HG03558 (cell line): ENCODE results near the gene MMP10.
A peak's percentile ranks its signal among the peaks of the same experiment; 100 is the strongest.

Source experiments
- ATAC-seq: cut with Tn5 transposase; IDR thresholded peaks from one replicate; pipeline ENCODE4 v1.9.1; 2021; ENCODE audit warnings: moderate number of reproducible peaks; ENCODE audit not compliant: unreplicated experiment; ENCODE audit errors: extremely low read depth

The MMP10 gene

DNA sequence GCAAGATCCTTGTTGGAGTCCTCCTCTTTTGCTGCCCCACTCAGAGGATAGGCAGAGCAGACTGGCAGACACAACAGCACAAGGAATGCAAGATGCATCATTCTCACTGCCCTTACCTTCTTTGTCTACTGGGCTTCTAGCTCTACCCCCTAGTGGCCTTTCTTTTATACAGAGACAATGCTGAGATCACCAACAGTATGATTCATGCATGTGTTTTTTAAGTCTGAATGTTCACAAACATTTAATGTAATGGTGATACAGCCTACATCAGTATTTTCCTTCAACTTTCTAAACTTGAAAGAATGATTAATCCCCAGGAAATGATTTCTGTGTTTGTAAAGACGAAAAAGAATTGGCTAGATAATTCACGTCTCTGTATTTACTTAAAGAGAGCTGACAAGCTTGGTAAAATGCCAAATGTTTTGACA is at the start of gene MMP10:
MMP10 (minus strand) TSS at position 138 of the 428 bp plus-strand sequence; CDS start at position 101, 37 bp downstream.
- no peak for ATAC-seq

GRCh38 chr11:102829316-102830000 is 49.0 kb upstream of the MMP10 start:
- ATAC-seq, result no peak

GRCh38 chr11:102824556-102824955 is 44.1 kb upstream of the MMP10 start:
- ATAC-seq, result no peak

DNA sequence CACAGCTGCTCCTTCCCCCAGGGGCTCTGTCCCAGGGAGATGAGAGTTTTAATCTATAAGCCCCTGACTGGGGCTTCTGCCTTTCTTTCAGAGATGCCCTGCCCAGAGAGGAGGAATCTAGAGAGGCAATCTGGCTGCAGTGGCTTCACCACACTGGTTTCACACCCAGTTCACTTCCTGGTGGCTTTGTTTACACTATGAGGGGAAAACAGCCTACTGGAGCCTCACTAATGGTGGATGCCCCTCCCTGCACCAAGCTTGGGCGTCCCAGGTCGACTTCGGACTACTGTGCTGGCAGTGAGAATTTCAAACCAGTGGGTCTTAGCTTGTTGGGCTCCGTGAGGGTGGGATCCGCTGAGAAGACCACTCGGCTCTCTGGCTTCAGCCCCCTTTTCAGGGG is 39.1 kb upstream of the MMP10 start:
- no peak for ATAC-seq

- no peak for ATAC-seq
These were observed 33.1 kb upstream of the MMP10 start for GRCh38 chr11:102813484-102813883.

GRCh38 chr11:102812188-102812587 is 31.8 kb upstream of the MMP10 start:
- no peak for ATAC-seq

DNA sequence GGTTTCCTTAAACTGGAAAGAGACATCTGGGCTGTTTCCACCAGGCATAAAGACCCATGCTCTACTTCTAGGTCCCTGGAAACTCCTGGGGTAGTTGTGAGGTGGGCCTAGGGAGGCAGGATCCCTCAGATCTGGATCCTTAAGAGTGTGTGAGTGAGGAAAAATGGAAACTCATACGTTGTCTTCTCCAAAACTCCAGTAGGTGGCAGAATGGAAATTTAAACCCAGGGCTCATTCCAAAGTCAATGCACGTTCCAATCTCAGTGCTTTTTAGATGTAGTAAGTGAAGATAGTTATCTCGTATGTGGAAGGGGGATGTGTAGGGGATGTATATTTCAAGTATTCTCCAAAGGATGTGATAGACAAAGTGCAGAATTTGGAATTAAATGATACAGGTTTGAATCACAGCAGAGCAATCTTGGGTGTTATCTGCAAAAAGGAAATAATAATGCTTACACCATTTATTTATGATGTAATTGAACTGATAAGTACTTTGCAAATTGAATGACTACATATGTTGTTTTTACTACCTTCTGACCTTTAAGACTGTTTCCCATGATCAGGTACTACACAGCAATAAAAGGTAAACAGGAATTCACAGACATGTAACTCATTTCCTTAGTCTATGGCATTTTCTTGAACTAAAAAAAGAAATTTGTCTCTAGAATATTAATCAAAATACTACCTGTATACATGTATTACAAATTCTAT is 30.7 kb upstream of the MMP10 start:
- no peak for ATAC-seq

DNA sequence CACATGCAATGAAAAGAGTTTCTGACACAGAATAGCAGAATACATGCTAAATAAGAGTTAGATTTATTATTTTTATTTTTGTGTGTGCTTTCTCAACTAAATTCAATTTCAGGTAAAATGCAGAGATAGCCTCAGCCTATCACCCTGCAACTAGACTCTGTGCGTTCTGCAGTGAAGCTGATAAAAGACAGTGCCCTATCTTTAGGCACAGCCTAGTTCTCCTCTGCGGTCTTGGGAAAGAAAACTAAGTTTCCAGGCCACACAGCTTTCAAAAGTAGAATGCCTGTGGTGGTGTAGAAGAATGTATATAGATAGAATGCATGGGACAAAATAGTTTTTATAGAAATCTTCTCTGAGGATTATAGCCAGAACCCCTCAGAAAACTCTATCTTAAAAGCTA is 29.5 kb upstream of the MMP10 start:
- no peak for ATAC-seq

DNA sequence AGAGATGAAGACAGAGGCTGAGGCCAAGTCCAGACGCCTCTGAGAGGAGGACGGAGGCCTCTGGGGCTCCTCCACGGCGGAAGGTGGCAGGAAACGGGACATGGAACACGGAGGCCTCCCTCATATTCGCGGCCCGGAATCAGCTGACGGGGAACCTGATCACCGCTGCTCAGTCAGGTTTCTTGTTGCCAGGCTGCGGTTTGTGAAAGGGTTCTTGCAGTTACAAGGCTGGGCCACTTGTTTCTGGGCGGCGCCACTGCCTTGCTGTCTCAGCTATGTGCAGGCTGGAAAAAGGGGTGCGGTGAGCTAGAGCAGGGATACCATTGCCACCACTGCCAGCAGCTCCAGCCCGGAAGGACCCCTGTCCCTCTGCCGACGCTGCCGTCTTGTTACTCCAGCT is 27.5 kb upstream of the MMP10 start:
- ATAC-seq, result no peak

DNA sequence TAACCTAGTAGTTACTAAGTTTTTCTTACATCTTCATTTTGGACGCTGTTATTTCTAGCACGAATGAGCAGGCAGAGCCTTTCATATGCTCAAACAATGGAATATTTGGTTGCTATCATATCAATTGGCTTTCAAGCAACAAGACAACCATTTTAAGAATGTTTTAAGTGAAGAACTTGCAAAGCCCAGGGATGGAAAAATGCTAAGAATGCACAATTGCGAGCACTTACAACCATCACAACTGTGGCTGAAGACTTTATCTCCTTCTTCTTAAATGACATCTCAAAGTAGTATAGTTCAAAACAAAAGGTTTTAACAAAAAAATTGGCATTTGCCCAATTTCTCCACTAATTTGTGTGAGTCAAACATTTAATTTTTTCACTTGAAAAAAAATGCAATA is 25.9 kb upstream of the MMP10 start:
- ATAC-seq, result no peak

DNA sequence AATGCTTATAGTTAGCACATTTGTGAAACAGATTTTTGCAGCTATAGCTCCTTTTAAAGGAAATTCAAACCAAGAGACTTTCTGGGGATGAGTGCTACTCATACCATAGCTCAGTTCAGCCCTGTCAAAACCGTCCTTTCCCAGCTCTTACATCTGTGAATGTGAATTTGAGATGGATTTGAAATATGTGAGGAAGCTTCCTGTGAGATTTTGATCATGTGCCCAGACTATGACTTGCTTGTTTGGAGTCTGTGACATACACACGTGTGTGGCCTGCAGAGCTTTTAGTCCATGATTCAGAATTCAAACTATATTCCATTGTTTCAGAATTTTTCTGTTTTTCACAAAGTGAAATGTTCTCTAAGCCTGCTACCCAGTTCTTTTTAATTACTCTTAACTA is 21.9 kb upstream of the MMP10 start:
- no peak for ATAC-seq

GRCh38 chr11:102800767-102801166 is 20.3 kb upstream of the MMP10 start:
- ATAC-seq, result no peak

- no peak for ATAC-seq
These were observed 19.4 kb upstream of the MMP10 start for GRCh38 chr11:102799681-102800340.

- ATAC-seq, result no peak
These were observed 17.8 kb upstream of the MMP10 start, which contains the start of gene MMP1 for GRCh38 chr11:102798012-102798746. Gene MMP1 (minus strand): TSS chr11:102798160. CDS start chr11:102798092, 68 bp downstream.

GRCh38 chr11:102794382-102794781 is 14.0 kb upstream of the MMP10 start:
- ATAC-seq, result peak; percentile 92

GRCh38 chr11:102793677-102794290 is 13.4 kb upstream of the MMP10 start:
- no peak for ATAC-seq

DNA sequence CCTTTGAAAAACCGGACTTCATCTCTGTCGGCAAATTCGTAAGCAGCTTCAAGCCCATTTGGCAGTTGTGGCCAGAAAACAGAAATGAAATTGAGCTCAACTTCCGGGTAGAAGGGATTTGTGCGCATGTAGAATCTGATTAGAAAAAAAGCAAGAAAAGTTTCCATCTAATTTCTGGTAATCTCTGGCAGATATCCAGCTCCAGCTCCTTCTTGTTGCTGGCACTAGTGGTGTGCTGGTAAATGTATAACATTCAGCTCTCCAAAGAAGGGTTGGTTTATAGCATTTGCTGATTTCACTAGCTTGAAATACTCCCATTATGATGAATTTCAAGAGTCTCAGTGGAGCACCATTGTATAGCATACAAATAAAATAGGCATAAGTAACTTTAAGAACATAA is 12.2 kb upstream of the MMP10 start:
- no peak for ATAC-seq

GRCh38 chr11:102791271-102792036 is 11.0 kb upstream of the MMP10 start:
- ATAC-seq, result no peak

- ATAC-seq, result no peak
These were observed 8.0 kb upstream of the MMP10 start for GRCh38 chr11:102788334-102788995.
